ENCODE data around the gene SOX21. TPM values are rescaled to one million over a fixed set of nuclear protein-coding genes. Genes with fewer than 3 reads are reported as not detected.

SOX21 gene
- total RNA-seq, 1 donor from 2014 or later: not detected

DNA sequence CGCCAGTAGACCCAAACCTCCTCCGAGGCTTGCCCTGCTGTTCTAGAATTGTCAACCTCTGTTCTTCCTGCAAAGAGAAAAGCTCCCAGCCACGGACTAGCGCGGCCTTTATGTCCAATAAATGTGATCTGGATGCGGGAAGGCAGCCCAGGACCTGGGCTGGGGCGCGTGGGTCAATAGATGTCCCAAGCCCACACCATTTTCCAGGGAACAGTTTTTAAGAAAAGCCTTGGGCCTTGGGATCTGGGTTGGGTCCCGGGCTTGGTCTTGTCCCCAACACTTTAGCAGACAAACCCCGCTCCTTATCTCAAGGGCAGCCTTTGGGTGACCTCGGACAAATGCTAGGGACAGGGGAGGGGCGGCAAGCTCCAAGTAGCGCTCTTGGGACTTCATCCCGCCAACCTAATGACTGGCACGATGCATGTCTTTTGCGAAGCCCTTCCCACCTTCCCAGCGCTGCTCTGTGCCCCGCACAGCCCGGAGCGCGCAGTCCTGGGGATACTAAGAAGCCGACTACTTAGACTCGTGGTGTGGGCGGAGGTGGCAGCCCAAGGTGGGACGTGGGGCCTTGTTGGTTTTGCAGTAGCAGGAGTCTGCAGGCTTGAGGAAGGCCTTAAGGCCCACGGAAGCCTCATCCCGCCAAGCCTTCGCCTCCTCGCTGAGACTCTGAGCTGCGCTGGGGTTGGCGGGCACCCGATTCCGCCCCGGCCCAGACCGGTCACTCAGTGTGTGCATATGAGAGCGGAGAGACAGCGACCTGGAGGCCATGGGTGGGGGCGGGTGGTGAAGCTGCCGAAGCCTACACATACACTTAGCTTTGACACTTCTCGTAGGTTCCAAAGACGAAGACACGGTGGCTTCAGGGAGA is 10.8 kb downstream of the SOX21 start:
- no peak overlapping the region for H3K27ac Mint-ChIP-seq (ENCODE audit: unreplicated experiment)
- no peak for DNase-seq (ENCODE audit: low spot score)
- H3K9me3 Mint-ChIP-seq (ENCODE audit: low read depth): no peaks in the 10 kb centered on the region
- peaks cover 3% of the 10 kb centered on the region for H3K36me3 Mint-ChIP-seq (ENCODE audit: low read depth)
- TF ChIP-seq, protein P1, sequence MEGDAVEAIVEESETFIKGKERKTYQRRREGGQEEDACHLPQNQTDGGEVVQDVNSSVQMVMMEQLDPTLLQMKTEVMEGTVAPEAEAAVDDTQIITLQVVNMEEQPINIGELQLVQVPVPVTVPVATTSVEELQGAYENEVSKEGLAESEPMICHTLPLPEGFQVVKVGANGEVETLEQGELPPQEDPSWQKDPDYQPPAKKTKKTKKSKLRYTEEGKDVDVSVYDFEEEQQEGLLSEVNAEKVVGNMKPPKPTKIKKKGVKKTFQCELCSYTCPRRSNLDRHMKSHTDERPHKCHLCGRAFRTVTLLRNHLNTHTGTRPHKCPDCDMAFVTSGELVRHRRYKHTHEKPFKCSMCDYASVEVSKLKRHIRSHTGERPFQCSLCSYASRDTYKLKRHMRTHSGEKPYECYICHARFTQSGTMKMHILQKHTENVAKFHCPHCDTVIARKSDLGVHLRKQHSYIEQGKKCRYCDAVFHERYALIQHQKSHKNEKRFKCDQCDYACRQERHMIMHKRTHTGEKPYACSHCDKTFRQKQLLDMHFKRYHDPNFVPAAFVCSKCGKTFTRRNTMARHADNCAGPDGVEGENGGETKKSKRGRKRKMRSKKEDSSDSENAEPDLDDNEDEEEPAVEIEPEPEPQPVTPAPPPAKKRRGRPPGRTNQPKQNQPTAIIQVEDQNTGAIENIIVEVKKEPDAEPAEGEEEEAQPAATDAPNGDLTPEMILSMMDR (IDR thresholded peaks at IDR 0.05): no peak
- H3K4me1 Mint-ChIP-seq (ENCODE audit: low read depth): peaks cover 4% of the 10 kb centered on the region
- no peak overlapping the region for H3K4me3 Mint-ChIP-seq (ENCODE audit: unreplicated experiment)
- peaks cover 90% of the 10 kb centered on the region for H3K27me3 Mint-ChIP-seq (ENCODE audit: low read depth)

DNA sequence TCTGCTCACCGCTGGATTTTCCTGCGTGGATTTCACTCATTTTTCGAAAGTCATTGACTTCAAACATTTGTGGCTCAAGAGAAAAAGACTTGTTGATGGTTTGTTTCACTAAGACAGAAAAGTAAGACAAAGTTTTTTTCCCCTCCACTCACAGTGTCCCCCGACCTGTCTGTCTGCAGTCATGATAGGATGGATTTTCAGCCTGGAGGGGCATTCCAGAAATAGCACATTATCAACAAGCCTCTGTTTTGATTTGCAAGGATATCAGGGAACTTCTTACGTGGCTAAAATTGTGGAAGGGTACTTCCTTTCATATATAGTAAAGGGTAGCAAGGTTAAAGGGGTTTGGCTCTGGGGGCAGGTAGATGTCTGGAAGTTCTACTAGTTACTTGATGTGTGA is 11.8 kb downstream of the SOX21 start:
- Mint-ChIP-seq H3K4me1 (ENCODE audit: low read depth) (peaks cover 4% of the 10 kb centered on the region), H3K27me3 (ENCODE audit: low read depth) (peaks cover 86% of the 10 kb centered on the region), H3K27ac (ENCODE audit: unreplicated experiment) (no peak overlapping the region), H3K9me3 (ENCODE audit: low read depth) (no peaks in the 10 kb centered on the region), H3K4me3 (ENCODE audit: unreplicated experiment) (no peak overlapping the region), H3K36me3 (ENCODE audit: low read depth) (peaks cover 3% of the 10 kb centered on the region)
- TF ChIP-seq, protein P1 (IDR thresholded peaks at IDR 0.05): no peak
- no peak for DNase-seq (ENCODE audit: low spot score)

DNA sequence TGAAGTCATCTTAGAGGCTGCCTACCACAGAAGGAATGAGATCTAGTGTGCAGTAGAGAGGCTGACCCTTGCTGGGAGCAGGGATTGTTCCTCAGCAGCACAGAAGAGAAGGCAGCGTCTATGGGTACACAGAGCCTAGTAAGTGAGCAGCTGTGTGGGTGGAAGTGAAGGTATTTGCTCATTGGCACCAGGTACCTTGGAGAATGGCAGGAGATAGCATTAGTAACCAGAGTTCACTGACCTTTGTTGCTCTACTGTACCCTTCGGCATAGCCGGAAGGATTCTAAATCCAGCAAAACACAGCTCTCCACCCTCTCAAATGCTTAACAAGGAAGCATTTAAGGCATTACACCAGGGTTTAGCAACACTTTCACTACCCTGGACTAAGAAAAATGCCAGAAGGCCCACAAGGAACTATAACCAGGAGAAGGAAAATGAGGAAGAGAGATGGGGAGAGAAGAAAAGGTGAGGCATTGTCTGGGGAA is 12.3 kb downstream of the SOX21 start:
- Mint-ChIP-seq H3K36me3 (ENCODE audit: low read depth) (peaks cover 3% of the 10 kb centered on the region), H3K27me3 (ENCODE audit: low read depth) (peaks cover 83% of the 10 kb centered on the region), H3K4me1 (ENCODE audit: low read depth) (peaks cover 4% of the 10 kb centered on the region), H3K27ac (ENCODE audit: unreplicated experiment) (no peak overlapping the region), H3K9me3 (ENCODE audit: low read depth) (no peaks in the 10 kb centered on the region), H3K4me3 (ENCODE audit: unreplicated experiment) (no peak overlapping the region)
- TF ChIP-seq, protein P1 (IDR thresholded peaks at IDR 0.05): no peak
- DNase-seq (ENCODE audit: low spot score): no peak

DNA sequence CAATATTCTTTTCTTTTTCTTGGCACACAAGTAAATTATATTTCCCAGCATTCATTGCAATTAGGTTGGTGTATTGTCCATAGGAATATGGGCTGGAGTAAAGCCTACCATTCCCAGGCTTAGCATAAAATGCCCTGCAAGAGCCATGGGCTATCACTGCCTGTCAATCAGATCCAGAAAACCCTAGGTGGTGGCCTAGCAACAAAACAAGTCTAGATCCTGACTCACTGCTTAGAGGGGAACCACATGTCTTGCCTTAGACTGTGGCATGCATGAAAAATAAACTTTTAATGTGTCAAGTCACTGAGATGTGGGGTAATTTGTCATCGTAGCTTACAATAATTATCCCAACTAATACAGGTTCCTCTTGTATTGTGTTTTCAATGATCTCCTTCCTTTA is 16.2 kb downstream of the SOX21 start:
- H3K27ac Mint-ChIP-seq (ENCODE audit: unreplicated experiment): no peak overlapping the region
- H3K27me3 Mint-ChIP-seq (ENCODE audit: low read depth): peaks cover 74% of the 10 kb centered on the region
- no peak overlapping the region for H3K4me3 Mint-ChIP-seq (ENCODE audit: unreplicated experiment)
- TF ChIP-seq, protein P1 (IDR thresholded peaks at IDR 0.05): no peak
- H3K36me3 Mint-ChIP-seq (ENCODE audit: low read depth): peaks cover 2% of the 10 kb centered on the region
- no peaks in the 10 kb centered on the region for H3K4me1 Mint-ChIP-seq (ENCODE audit: low read depth)
- no peak for DNase-seq (ENCODE audit: low spot score)
- H3K9me3 Mint-ChIP-seq (ENCODE audit: low read depth): no peaks in the 10 kb centered on the region

DNA sequence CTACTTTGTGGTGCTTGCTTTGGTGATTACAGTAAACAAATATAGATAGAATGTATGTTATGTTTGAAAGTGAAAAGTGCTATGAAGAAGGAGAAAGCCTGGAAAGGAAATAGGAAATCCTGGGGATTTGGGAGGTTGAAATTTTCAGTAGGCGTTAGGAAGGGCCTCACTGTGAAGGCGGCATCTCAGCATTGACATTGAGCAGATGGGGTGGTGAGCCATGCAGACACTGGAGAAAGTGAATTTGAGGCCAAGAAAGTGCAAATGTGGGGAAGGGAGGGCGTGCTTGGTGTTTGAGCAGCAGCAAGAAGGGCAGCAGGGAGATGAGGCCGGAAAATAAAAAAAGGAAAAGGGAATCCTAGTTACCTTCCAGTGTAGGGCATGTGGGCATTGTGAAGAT is 20.3 kb downstream of the SOX21 start:
- Mint-ChIP-seq H3K4me3 (ENCODE audit: unreplicated experiment) (no peak overlapping the region), H3K36me3 (ENCODE audit: low read depth) (peaks cover 2% of the 10 kb centered on the region), H3K9me3 (ENCODE audit: low read depth) (no peaks in the 10 kb centered on the region), H3K27me3 (ENCODE audit: low read depth) (peaks cover 58% of the 10 kb centered on the region), H3K4me1 (ENCODE audit: low read depth) (no peaks in the 10 kb centered on the region), H3K27ac (ENCODE audit: unreplicated experiment) (no peak overlapping the region)
- TF ChIP-seq, protein P1 (IDR thresholded peaks at IDR 0.05): no peak
- DNase-seq (ENCODE audit: low spot score): no peak

Measured in chondrocyte (in vitro differentiated cells).